ENCODE measurements around the gene CCDC88B.

CCDC88B gene

DNA sequence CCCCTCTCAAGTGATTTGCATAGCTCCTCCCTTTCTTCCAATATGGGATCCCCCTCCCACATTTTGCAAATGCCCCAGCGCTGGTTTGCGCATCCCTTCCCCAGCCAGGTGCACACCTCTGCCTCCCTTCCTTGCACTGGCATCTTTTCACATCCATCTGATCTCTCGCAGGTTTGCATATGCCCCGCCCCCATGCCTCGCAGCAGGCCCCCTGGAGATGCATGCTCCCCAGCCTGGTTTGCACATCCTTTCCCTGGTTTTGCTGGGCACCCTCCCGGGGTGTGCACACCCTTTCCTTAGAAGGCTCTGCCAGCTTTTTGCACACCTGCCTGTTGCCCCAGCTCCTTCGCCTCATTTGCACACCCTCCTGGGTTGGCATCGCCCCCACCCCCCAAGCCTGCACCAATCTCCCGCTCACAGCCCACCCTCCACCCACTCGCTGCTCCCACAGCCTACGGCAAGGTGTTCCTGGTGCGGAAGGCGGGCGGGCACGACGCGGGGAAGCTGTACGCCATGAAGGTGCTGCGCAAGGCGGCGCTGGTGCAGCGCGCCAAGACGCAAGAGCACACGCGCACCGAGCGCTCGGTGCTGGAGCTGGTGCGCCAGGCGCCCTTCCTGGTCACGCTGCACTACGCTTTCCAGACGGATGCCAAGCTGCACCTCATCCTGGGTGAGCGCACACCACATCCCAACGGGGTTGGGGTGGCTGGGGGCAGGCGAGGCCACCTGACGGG, 19.9 kb downstream of the CCDC88B start:
- no peak for DNase-seq (ENCODE audit: low spot score)

DNA sequence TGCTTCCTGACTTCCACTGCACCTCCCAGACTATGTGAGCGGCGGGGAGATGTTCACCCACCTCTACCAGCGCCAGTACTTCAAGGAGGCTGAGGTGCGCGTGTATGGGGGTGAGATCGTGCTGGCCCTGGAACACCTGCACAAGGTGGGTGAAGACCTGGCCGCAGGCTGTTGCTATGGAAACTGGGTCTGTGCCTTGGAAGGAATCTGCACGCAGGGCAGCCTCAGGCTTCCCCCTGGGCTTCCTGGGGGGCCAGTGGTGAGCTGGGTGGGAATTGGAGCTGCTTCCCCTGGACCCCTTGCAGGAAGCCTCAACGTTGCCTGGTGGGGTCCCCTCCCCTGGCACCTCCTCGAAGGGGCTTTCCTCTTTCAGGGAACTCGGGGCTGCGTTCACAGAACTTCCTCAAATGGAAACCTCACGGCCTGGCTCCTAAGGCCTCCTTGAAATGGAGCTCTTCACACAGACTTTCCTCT, 20.5 kb downstream of the CCDC88B start:
- no peak for DNase-seq (ENCODE audit: low spot score)

DNA sequence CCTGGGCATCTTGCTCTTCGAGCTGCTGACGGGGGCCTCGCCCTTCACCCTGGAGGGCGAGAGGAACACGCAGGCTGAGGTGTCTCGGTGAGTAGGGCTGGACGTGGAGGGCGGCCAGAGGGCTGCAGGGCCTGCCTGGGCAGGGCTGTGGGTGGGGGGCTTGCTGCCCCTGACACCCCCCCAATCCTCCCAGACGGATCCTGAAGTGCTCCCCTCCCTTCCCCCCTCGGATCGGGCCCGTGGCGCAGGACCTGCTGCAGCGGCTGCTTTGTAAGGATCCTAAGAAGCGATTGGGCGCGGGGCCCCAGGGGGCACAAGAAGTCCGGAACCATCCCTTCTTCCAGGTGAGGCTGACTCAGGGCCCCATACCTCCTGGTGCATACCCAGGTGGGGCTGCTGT, 21.7 kb downstream of the CCDC88B start:
- DNase-seq (ENCODE audit: low spot score) = no peak

DNA sequence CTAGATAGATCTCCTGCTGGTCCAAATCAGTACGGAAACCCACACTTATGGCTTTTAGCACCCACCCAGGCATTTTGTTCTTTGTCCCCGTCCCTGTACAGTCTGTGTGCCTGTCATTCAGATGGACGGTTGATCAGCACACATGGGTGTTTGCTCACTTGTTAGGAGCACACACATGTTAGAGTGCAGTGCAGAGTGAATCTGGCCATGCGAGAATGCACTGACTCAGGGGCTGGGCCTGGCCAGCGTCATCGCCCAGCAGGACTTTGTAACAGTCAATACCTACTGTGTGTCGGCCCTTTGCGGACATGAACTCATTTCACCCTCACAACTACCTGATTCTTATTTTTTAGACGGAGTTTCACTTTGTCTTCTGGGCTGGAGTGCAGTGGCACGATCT, 22.3 kb downstream of the CCDC88B start:
- no peak for DNase-seq (ENCODE audit: low spot score)

DNA sequence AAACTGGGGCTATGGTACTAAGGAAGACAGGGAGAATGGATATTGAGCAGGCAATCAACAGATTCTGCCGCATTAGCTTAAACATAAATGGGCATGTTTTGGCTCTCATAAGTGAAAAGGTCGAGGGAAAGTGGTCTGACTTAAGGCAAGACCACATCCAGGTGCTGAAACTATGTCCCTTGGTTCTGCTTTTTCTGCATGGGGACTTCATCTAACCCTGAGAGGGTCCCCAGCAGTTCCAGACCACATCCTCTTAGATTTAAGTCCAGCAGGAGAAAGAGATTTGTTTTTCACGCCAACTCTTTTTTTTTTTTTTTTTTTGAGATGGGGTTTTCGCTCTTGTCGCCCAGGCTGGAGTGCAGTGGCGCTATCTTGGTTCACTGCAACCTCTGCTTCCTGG, 24.4 kb downstream of the CCDC88B start:
- DNase-seq (ENCODE audit: low spot score) = no peak

DNA sequence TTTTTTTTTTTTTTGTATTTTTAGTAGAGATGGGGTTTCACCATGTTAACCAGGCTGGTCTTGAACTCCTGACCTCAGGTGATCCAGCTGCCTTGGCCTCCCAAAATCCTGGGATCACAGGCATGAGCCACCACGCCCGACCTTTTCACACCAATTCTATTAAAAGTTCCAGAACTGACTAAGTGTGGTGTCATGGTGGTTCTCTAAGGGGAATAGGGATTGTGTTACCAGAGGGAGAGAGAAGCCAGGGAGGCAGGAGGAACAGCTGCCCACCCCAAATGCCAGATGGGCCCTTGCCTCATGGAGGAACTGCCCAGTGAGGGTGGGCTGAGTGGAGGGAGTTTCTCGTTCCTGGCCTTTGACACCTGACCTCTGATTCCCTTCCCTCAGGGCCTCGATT, 24.9 kb downstream of the CCDC88B start:
- no peak for DNase-seq (ENCODE audit: low spot score)

DNA sequence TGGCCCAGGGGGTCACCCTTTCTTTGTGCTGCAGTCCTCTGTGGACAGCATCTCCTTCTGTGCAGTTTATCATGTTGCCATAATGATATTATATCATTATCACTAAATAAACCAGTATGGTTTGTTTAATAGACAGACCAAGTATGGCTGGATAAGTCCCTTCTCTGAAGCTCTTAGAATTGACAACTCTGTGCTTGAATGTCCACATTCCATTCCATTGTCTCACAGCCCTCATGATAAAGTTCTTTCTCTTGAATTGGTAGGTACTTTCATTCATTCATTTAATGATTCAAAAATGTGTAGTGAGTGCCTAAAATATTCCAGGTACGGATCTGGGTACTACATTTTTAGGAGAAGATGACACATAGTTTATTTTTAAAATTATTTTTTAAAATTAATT, 26.7 kb downstream of the CCDC88B start:
- no peak for DNase-seq (ENCODE audit: low spot score)

DNA sequence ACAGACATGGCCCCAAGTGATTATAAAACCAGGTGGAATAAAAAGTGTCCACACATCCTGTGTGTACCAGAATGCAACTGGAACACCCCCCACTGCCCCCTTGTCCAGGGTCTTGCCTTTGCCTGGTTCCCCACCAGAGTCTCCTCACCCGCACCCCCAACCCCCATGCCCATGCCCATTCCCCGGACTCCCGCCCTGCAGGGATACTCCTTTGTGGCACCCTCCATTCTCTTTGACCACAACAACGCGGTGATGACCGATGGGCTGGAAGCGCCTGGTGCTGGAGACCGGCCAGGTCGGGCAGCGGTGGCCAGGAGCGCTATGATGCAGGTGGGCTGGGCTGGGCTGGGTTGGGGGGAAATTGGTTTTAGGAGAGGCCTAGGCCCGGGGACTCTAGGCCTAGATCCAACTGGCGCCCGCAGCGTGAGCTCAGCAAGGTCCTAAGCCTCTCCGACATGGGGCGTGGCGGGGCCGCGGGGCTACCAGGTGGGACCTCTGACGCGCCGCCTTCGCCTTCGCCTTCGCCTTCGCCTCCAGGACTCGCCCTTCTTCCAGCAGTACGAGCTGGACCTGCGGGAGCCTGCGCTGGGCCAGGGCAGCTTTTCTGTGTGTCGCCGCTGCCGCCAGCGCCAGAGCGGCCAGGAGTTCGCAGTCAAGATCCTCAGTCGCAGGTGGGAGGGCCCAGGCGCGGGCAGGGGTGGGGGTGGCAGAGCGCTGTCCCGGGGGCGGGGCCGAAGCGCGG, 28.1 kb downstream of the CCDC88B start:
- no peak for DNase-seq (ENCODE audit: low spot score)

DNA sequence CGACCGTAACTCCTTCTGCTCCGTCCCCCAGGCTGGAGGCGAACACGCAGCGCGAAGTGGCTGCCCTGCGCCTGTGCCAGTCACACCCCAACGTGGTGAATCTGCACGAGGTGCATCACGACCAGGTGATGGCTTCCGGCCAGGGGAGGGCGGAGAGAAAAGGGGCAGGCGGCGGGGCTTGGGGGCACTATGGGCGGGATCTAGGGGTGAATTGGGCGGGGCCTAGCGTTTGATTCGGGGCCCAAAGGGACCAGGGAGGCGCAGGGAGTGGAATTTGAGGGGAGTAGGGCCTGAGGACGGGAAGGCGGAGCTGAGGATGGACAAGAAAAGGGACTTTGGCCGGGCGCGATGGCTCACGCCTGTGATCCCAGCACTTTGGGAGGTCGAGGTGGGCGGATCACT, 28.7 kb downstream of the CCDC88B start:
- no peak for DNase-seq (ENCODE audit: low spot score)

DNA sequence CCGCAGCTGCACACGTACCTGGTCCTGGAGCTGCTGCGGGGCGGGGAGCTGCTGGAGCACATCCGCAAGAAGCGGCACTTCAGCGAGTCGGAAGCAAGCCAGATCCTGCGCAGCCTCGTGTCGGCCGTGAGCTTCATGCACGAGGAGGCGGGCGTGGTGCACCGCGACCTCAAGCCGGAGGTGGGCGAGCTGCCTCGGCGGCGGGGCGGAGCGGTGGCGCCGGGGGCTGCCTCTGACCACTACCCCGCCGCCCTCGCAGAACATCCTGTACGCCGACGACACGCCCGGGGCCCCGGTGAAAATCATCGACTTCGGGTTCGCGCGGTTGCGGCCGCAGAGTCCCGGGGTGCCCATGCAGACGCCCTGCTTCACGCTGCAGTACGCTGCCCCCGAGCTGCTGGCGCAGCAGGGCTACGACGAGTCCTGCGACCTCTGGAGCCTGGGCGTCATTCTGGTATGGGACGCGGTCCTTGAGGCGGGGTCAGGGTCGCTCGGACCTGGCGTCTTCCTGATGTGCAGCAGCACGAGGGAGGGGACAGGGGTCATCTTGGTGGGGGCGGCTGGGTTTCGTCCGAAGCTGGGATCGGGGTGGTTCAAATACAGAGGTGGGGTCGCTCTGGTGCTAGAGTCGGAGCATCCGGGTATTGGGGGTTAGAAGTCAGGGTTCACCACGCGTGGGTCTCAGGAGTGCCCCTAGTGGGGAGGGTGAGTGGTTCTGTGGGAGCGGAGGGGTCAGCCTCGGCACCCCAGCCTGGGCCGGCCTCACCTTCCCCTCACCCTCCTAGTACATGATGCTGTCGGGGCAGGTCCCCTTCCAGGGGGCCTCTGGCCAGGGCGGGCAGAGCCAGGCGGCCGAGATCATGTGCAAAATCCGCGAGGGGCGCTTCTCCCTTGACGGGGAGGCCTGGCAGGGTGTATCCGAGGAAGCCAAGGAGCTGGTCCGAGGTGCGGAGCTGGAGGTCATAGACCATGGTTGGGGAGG, 29.7 kb downstream of the CCDC88B start:
- DNase-seq (ENCODE audit: low spot score) = no peak

DNA sequence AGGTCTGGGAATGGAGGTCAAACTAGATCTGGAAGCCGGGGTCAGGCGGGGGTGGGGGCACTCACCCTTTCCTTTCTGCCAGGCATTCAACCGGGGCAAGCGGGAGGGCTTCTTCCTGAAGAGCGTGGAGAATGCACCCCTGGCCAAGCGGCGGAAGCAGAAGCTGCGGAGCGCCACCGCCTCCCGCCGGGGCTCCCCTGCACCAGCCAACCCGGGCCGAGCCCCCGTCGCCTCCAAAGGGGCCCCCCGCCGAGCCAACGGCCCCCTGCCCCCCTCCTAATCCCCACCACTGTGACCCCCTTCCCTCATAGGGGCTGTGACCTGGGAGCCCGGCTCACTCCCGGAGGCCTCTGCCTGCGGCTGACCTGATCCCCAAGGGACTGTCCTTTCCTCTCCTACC, 31.2 kb downstream of the CCDC88B start:
- DNase-seq (ENCODE audit: low spot score) = no peak

DNA sequence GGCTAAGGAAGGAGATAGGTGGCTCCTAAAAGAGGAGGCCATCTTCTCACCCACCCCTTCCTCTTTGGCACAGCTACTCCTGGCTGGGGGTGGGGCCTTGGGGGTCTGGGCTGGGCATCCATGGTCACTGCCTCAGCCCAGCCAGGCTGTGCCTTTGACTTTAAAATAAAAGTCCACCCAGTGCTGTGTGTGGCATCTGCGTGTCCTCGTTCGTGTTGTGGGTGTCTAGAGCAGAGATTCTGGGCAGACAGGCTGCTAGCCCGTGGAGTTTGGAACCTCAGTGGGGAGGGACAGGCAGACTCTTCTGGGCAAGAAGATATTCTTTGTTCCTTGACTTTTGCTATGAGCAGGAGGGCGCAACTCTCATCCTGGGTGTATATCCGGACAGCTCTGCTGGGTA, 32.0 kb downstream of the CCDC88B start:
- no peak for DNase-seq (ENCODE audit: low spot score)

DNA sequence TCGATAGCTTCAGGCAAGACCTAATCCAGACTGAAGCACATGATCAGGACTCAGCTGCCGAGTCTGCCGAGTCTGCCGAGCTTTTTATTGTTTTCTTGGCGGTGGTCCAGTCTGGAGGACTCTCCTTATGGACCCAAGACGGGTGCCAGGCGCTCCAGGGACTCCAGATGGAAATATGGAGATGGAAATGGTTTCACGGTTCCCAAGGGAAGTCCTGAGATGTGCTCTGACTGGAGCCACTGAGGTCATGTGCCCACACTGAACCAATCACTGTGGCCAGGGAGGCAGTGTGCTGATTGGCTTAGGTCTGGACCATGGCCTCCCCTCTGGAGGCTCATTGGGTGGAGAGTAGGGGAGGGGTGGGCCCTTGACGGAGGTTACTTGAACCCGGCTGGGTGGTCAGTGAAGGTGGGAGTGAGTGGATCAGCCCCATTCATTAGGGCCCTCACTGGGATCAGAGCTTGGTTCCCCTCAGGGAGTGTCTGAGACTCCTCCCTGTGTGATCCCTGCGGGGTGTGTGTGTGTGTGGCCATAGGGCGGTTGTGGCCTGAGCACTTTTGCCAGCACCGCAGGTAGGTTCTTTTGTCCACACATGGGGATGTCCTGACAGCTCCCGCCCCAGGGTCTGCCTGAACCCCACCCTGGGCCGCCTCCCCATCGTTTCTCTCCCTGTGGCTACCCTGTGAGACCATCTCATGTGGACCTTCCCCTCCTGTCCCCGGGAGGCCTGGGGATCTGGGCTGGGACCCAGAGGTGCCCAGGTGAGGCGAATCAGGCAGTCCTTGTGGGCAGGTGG, 33.0 kb downstream of the CCDC88B start:
- DNase-seq (ENCODE audit: low spot score) = no peak

DNA sequence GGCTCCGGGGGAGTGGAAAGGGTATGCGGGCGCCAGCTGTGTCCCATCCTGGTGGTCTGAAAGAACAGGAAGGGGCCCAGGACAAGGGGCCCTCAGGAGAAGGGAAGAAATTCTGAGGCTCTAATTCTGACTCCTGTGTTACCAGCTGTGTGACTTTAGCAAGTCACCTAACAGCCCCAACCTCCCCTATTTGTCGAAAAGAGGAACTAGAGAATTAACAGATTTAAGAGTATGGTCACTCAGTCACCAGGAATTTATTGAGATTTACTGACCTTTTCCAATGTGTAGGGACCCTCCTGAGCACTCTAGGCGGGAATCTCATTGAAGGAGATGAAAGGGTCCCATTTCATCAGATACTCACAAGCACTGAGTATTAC, 33.6 kb downstream of the CCDC88B start:
- no peak for DNase-seq (ENCODE audit: low spot score)

DNA sequence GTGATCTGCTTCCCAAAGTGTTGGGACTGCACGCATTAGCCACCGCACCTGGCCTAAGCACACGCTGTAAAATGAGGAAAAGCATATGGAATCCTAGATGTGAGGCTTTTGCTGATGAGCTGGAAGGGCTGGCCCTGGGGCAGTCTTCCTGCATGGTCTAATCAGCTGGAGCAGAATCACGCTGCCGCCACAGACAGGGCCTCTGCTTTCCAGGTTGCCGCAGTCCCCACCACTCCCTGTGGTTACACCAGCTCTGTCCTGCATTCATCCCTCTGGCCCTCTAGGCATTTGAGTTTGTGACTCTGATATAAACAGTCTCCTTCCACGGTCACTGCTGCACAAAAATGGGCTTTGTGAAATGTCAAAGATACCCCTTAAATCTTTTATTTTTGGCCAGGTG, 36.1 kb downstream of the CCDC88B start:
- DNase-seq (ENCODE audit: low spot score) = no peak

DNA sequence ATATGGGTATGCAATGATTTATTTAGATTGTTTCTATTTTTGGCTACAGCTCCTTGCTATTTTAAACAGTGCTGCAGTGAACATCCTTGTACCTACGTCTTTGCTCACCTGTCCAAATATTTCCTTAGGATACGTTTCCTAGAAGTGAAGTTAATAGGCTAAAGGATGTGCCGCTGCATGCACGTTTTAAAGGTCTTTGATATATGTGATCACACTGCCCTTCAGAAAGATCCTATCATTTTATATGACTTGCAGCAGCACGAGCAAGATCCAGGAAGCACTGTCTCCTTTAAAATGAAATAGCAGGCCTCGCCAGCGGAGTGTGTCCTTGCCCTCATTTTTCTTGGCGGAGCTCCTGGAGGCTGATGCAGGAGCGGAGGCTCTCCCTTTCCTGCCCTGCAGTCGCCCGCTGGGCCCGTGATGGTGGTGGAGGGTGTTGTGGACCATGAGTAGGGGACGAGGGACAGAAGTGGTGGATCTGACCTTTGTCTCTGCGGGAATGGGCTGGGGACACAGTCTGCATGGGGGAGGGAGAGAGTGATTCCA, 38.4 kb downstream of the CCDC88B start:
- peak; percentile 76 for DNase-seq (ENCODE audit: low spot score)

DNA sequence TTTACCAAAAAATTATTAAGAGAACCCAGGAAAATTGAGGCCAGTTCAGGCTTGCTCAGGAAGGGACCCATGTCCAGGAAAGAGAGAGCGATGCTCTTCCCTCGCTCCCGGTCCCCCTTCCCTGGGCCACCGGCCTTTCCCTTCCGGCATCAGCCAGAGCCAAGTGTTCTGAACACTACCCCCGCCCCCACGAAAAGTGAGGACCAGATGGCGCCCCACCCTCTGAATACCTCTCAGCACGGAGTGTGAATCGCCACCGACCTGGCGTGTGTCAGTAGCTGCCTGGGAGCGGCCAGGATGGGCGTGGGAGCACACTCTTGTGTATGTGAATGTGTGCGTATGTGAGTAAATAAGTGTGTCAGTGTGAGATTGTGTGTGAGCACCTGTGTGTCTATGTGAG, 39.2 kb downstream of the CCDC88B start:
- DNase-seq (ENCODE audit: low spot score) = no peak

DNA sequence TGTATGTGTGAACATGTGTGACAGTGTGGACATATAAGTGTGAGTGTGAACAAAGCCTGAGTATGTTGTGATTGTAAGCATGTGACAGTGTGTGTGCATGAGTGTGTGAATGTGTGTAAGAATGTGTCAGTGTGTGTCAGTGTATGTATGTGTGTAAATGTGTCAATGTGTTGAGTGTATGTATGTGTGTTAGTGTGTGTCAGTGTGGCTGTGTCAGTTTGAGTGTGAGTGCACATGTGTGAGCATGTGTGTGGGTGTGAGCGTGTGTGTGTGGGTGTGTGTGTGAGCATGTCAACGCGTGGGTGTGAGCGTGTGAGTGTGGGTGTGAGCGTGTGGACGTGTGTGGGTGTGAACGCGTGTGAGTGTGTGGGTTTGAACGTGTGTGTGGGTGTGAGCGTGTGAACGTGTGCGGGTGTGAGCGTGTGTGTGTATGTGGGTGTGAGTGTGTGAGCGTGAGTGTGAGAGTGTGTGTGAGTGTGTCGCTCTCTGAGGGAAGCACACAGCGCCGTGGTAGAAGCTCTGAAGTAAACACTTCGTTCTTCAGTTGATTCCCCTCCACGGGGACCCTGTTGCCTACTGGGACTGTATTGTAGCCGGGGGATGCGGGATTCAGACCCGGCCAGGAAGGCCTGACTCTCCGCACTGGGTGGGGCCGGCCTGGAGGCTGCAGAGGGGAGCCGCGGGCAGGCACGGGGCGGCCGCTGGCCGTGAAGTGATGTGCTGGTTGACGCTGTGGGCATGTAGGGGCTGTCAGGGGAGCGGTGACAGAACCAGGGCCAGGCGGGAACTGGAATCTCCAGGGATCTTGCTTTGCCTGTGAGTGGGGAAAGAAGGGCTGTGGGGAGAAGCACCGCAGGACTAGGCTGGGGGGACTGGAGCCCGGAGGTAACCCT, 40.1 kb downstream of the CCDC88B start:
- DNase-seq (ENCODE audit: low spot score) = no peak

DNA sequence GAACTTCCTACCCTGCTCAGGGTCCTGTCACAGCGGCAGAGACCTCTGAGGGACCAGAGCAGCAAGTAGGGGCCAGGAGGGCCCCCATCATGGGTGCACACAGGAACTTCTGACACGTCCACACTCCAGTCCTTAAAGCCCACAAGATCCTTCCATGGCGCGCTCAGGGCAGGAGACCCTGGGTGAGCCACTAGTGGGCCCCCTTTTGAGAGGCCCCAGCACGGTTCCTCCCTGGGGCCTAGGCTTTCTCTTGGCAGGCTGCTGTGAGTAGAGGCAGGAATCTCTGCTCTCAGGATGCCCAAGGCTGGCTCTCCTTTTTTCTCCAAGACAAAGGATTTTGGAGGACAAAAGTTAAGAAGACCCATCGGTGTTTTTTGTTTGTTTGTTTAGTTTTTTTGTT, 41.3 kb downstream of the CCDC88B start:
- no peak for DNase-seq (ENCODE audit: low spot score)

DNA sequence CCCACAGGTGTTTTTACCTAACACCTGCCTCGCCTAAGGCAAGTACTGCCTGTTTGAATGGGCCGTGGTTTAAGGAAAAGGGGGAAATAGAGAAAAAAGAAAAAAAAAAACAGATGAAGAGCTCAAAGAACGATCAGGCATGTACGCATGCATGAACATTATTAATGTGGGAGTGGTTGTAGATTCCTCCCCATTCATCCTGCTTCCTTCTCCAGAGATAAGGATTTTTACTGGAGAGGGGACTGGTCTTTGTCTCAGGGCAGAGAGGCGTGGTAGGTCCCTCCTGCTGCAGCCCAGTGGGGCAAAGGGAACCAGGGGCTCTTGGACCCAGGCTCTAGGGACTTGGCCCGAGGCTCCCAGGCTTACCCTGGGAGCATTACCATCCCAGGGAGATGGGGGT, 42.0 kb downstream of the CCDC88B start:
- no peak for DNase-seq (ENCODE audit: low spot score)
